Coronary artery (tissue), 2 donors: ENCODE measurements around the gene JARID2.

Source experiments
- DNase-seq: peaks from one replicate; pipeline ENCODE4 v3.0.0-alpha.2; 2017; ENCODE audit warnings: low spot score
- H3K27ac ChIP-seq, 2 donors: fragments of 200-600 bp; sonication (generic); one replicate each; pipeline ENCODE4 v1.5.1; 2016 to 2019
- H3K4me3 ChIP-seq: fragments of 200-600 bp; sonication (generic); 2 replicates; pipeline ENCODE4 v1.5.1; 2016; ENCODE audit warnings: mild to moderate bottlenecking, moderate library complexity
- CTCF ChIP-seq: fragments of 200-600 bp; sonication (generic); IDR thresholded peaks from one replicate; pipeline ENCODE4 v1.5.1; 2019; ENCODE audit warnings: antibody characterized with exemption

Gene JARID2

DNA sequence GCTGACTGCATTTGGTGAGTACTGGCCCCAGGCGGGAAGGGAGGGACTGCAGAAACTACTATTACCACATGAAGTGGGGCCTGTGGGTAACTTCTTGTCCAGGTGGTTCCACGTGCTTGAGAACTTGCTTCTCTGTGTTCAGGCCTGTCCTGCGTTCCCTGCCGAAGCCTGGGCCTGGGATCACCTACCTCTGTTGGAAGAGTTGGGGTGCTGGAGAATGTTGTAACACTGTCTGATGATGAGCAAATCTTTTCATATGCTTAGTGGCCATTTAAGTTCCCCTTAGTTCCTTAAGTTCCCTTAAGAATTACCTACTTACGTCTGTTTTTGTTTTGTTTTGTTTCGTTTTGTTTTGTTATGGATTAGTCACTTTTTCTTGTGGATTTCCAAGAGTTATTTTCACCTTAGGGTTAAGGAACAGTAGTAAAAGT lies 262.6 kb downstream of the JARID2 start:
- Histone ChIP-seq H3K4me3 (no peak overlapping the region), H3K27ac (no peak overlapping the region)
- TF ChIP-seq CTCF, result no peak
- no peak for DNase-seq

GRCh38 chr6:15508931-15509330 lies 263.1 kb downstream of the JARID2 start:
- no peak for DNase-seq
- Histone ChIP-seq H3K4me3 (no peak overlapping the region), H3K27ac (no peak overlapping the region)
- no peak for TF ChIP-seq CTCF

DNA sequence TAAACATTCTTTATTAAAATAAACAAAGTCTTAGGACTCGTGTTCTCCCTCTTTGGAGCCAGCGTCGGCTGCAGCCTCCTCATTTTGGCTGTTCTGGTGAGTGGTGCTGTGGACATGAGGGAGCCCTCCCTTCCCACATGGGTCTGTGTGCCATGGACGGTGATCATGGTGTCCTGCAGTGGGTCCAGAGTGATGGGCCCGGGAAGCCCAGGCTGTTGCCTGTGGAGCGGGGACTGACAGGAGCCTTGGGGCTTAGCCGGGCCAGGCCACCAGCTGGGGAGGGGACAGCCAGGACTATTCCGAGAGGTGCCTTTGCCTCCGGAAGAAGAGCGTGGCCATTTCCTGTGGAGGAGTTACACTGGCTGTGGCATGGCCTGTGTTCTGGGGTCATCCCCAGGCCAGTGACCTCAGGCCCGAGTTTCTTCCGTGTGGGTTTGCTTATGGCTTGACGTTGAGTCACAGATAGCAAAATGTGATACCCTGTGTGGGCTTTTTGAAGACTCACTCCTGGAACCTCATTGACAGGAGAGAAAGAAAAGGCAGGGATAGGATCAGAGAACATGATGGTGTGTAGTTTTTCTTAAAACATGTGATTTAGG lies 263.6 kb downstream of the JARID2 start:
- no peak overlapping the region for H3K27ac ChIP-seq
- no peak for DNase-seq
- TF ChIP-seq CTCF, result no peak
- no peak overlapping the region for H3K4me3 ChIP-seq

- DNase-seq, result no peak
- no peak overlapping the region for H3K4me3 ChIP-seq
- H3K27ac ChIP-seq, result no peak overlapping the region
- no peak for TF ChIP-seq CTCF
Observed at GRCh38 chr6:15510121-15510520, 264.3 kb downstream of the JARID2 start.

- DNase-seq, result no peak
- no peak overlapping the region for H3K4me3 ChIP-seq
Observed at GRCh38 chr6:15510536-15511247, 264.8 kb downstream of the JARID2 start.

GRCh38 chr6:15511248-15512125 lies 265.6 kb downstream of the JARID2 start:
- Histone ChIP-seq H3K4me3 (no peak overlapping the region), H3K27ac (no peak overlapping the region)
- no peak for DNase-seq
- TF ChIP-seq CTCF, result no peak

More at GRCh38 chr6:15510536-15511247, 264.8 kb downstream of the JARID2 start:
- no peak overlapping the region for H3K27ac ChIP-seq
- TF ChIP-seq CTCF, result no peak
